ENCODE results near the gene STARD3NL.
"Not testable (repeated sequence)": the region's sequence is repeated elsewhere in the genome, so short reads cannot be mapped to it uniquely, and the experiment has no call there.

The STARD3NL gene

DNA sequence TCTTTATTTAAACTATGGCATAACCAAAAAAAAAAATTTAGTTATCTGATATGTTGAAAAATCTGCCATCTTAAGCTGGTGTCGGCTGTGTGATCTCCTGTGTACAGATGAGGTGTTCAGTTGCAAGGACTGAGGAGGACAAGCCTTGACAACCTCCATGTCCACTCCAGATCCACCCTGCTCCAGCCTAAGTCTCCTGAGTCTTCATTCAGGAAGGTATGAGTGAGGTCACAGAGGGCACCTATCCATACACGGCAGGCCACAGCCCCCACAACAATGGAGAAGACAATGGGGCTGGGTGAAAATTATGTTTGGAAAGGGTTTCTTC lies 79.3 kb downstream of the STARD3NL start:
- no peak for DNase-seq (ENCODE audit: low read depth)
- H3K4me3 ChIP-seq (ENCODE audit: low read length) = no peak overlapping the region
- TF ChIP-seq, protein P1, sequence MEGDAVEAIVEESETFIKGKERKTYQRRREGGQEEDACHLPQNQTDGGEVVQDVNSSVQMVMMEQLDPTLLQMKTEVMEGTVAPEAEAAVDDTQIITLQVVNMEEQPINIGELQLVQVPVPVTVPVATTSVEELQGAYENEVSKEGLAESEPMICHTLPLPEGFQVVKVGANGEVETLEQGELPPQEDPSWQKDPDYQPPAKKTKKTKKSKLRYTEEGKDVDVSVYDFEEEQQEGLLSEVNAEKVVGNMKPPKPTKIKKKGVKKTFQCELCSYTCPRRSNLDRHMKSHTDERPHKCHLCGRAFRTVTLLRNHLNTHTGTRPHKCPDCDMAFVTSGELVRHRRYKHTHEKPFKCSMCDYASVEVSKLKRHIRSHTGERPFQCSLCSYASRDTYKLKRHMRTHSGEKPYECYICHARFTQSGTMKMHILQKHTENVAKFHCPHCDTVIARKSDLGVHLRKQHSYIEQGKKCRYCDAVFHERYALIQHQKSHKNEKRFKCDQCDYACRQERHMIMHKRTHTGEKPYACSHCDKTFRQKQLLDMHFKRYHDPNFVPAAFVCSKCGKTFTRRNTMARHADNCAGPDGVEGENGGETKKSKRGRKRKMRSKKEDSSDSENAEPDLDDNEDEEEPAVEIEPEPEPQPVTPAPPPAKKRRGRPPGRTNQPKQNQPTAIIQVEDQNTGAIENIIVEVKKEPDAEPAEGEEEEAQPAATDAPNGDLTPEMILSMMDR (conservative IDR thresholded peaks at IDR 0.05; ENCODE audit: low read length) = no peak

GRCh38 chr7:38259157-38259556 lies 81.1 kb downstream of the STARD3NL start:
- H3K4me3 ChIP-seq (ENCODE audit: low read length); DNase-seq (ENCODE audit: low read depth): not testable (repeated sequence)

GRCh38 chr7:38261601-38262000 lies 83.6 kb downstream of the STARD3NL start:
- not testable (repeated sequence) for DNase-seq (ENCODE audit: low read depth)

GRCh38 chr7:38262026-38262425 lies 84.0 kb downstream of the STARD3NL start:
- DNase-seq (ENCODE audit: low read depth); H3K4me3 ChIP-seq (ENCODE audit: low read length): not testable (repeated sequence)

More at GRCh38 chr7:38261601-38262000, 83.6 kb downstream of the STARD3NL start:
- not testable (repeated sequence) for H3K4me3 ChIP-seq (ENCODE audit: low read length)

GRCh38 chr7:38262545-38262944 lies 84.5 kb downstream of the STARD3NL start:
- H3K4me3 ChIP-seq (ENCODE audit: low read length) = no peak overlapping the region
- TF ChIP-seq, protein P1 (conservative IDR thresholded peaks at IDR 0.05; ENCODE audit: low read length) = no peak
- DNase-seq (ENCODE audit: low read depth) = no peak

DNA sequence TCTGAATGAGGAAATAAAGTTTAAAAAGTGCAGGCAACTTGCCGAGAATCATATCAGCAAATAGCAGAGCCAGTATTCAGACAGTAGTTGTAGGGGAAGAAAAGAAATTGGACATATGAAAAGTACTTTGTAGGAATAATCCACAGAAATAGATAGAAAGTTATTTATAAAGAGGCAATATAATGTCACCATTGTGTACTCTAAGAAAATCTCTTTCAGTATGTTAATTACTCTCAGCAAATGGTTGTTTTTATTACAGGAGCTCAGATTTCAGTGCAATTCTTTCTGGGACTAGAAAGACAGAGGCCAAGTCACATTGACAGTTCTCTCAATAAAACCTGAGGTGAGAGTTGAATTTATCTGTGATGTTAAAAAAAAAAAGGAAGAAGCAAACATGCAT lies 85.2 kb downstream of the STARD3NL start:
- not testable (repeated sequence) for H3K4me3 ChIP-seq (ENCODE audit: low read length); DNase-seq (ENCODE audit: low read depth)

DNA sequence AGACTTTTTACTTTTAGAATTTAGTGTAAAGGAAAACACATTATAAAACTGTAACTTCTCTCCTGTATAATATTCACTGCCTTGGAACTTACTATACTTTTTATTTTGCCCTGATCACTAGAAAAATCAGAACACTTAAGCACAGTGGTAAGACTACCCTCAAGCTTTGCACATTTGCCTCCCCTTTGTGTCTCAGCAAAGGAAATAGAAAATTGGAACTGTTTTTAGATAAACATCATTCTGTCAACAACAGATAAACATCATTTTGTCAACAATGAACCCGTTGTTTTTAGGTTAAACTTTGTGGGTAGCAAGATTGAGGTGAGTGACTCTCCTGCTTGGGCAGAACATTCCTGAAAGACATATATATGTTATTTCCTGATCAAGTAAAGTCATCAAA lies 86.6 kb downstream of the STARD3NL start:
- H3K4me3 ChIP-seq (ENCODE audit: low read length); DNase-seq (ENCODE audit: low read depth): not testable (repeated sequence)

DNA sequence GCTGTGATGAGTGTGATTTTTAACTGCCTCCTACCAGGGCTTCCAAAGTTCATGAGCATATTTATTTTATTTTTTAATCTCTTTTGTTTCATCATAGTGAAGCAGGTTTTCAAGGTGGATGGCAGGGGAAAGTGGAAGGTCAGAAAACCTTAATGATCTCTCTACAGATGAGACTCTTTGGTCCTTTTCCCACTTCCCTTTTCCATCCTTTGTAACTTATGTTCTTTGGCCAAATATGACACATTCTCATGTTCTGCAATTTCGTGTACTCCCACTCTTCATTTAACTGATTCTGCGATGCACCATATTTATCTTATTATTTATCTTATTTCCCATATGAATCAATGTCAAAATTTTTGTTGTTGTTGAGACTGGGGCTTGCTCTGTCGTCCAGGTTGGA lies 87.9 kb downstream of the STARD3NL start:
- DNase-seq (ENCODE audit: low read depth); H3K4me3 ChIP-seq (ENCODE audit: low read length): not testable (repeated sequence)

DNA sequence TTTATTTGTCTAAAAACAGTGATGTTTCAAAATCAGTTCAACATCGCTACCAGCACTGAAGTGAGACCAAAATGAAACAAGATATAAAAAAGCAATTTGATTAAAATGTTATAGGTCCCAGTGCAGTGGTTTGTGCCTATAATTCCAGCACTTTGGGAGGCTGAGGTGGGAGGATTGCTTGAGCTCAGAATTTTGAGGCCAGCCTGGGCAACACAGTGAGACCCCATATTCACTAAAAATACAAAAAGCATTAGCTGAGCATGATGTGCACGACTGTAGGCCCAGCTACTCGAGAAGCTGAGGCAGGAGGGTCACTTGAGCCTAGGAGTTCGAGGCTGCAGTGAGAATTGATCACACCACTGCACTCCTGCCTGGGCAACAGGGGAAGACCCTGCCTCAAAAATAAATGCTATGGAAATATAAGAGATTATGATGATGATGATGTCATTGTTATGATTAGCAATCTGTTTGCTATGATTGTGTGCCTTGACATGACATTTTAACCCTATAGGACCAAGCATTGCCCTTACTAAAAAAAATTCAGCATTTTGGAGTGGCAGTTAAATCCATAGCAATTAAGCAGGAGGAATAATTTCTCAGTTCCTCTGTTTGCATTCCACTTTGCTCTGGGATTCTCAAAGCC lies 91.8 kb downstream of the STARD3NL start:
- not testable (repeated sequence) for H3K4me3 ChIP-seq (ENCODE audit: low read length); DNase-seq (ENCODE audit: low read depth)

DNA sequence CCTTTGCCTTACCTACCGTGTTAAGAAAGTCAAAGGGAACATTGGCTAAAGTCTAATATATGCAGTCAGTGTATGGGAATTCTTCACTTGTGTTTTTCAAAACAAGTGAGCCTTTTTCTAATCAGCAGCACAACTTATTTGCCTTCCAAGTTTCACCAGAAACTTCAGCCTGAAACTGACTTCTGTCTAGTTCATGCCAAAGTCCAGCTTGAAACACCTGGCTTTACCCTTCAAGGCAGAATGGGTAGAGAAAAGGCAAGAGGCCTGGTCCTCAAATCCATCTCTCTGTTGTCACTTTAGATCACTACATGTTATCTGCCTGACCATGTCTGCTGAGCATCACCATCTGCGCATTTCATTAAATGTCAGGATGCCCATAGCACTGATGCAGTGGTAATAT lies 92.4 kb downstream of the STARD3NL start:
- not testable (repeated sequence) for DNase-seq (ENCODE audit: low read depth); H3K4me3 ChIP-seq (ENCODE audit: low read length)

GRCh38 chr7:38273286-38273995 lies 95.4 kb downstream of the STARD3NL start, which contains the start of gene TARP:
Gene TARP, minus strand, starts transcription at chr7:38273636.
- TF ChIP-seq, protein P1 (conservative IDR thresholded peaks at IDR 0.05; ENCODE audit: low read length) = no peak
- no peak within 1 kb of the TSS for H3K4me3 ChIP-seq (ENCODE audit: low read length)
- DNase-seq (ENCODE audit: low read depth) = no peak

Measured in AG10803 (cell line).